Neural crest cell (in vitro differentiated cells): ENCODE measurements around the gene CACNA2D1. TPM values are rescaled to one million over a fixed set of nuclear protein-coding genes. Genes with fewer than 3 reads are reported as not detected.

ENCODE experiments used
- DNase-seq: peaks from one replicate; pipeline ENCODE4 v3.0.0; 2021; ENCODE audit warnings: low read depth, mixed read lengths, low spot score
- H3K27ac Mint-ChIP-seq: one replicate; pipeline ENCODE4 v1.8.0; 2021; ENCODE audit warnings: mild to moderate bottlenecking, mixed read lengths; ENCODE audit not compliant: unreplicated experiment
- H3K27me3 Mint-ChIP-seq: 2 replicates; pipeline ENCODE4 v1.8.0; 2021; ENCODE audit warnings: low read depth, mild to moderate bottlenecking, mixed read lengths
- H3K36me3 Mint-ChIP-seq: 2 replicates; pipeline ENCODE4 v1.8.0; 2021; ENCODE audit warnings: low read depth, mild to moderate bottlenecking, mixed read lengths
- H3K4me1 Mint-ChIP-seq: 2 replicates; pipeline ENCODE4 v1.8.0; 2021; ENCODE audit warnings: mixed read lengths
- H3K4me3 Mint-ChIP-seq: one replicate; pipeline ENCODE4 v1.8.0; 2021; ENCODE audit warnings: mild to moderate bottlenecking, mixed read lengths
- H3K9me3 Mint-ChIP-seq: 2 replicates; pipeline ENCODE4 v1.8.0; 2021; ENCODE audit warnings: mixed read lengths
- total RNA-seq: library from RNA; stranded (reverse); gene quantifications from 2 replicates; pipeline ENCODE4 v1.2.1, GENCODE V29; 2021
- TF ChIP-seq, protein P1 (sequence below): fragments of 200-600 bp; sonication (generic); conservative IDR thresholded peaks from 2 replicates; pipeline ENCODE4 v1.5.0; 2021; ENCODE audit warnings: antibody characterized with exemption, mild to moderate bottlenecking

Gene CACNA2D1
- total RNA-seq, 1 donor from 2014 or later, result 4.5 TPM

DNA sequence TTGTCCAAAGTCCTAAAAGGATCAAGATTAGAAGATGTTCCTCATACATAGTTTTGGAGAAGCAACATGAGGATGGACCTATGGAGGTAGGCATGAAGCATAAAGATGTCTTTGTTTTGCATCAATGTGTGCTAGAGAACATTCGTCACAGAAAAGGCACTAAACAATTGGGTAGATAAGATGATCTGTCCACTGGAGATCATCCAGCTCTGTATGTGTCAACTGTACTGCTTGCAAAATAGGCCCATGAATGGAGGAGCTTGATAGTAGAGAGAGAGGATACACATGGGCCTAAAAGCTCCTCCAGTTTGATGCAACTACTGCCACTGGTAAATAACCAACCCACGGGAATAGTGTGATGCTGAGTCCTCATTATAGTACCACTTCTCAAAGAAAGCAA is 387.3 kb downstream of the CACNA2D1 start:
- no peak overlapping the region for H3K4me3 Mint-ChIP-seq
- TF ChIP-seq, protein P1, sequence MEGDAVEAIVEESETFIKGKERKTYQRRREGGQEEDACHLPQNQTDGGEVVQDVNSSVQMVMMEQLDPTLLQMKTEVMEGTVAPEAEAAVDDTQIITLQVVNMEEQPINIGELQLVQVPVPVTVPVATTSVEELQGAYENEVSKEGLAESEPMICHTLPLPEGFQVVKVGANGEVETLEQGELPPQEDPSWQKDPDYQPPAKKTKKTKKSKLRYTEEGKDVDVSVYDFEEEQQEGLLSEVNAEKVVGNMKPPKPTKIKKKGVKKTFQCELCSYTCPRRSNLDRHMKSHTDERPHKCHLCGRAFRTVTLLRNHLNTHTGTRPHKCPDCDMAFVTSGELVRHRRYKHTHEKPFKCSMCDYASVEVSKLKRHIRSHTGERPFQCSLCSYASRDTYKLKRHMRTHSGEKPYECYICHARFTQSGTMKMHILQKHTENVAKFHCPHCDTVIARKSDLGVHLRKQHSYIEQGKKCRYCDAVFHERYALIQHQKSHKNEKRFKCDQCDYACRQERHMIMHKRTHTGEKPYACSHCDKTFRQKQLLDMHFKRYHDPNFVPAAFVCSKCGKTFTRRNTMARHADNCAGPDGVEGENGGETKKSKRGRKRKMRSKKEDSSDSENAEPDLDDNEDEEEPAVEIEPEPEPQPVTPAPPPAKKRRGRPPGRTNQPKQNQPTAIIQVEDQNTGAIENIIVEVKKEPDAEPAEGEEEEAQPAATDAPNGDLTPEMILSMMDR, result no peak
- H3K27me3 Mint-ChIP-seq, result no peaks in the 10 kb centered on the region
- no peak for DNase-seq
- no peak overlapping the region for H3K27ac Mint-ChIP-seq
- H3K36me3 Mint-ChIP-seq, result no peaks in the 10 kb centered on the region
- H3K9me3 Mint-ChIP-seq, result peaks cover 5% of the 10 kb centered on the region
- no peaks in the 10 kb centered on the region for H3K4me1 Mint-ChIP-seq

DNA sequence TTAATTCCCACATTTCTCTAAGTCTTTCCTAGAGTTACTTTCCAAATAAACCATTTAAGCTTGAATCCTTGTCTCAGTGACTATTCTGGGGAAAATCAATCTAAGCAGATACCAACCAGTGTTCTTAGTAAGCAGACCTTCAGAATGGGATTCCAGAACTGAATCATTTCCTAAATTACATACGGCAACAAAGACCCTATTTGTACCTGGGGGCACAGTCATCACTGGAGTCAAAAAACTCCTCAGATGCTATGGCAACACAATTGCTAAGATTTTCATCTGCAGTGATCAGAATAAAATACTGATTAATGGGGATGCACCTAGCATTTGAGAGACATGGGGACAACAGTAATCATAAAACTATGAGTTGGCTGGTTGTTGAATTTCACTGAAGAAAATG is 389.0 kb downstream of the CACNA2D1 start:
- no peak for DNase-seq
- Mint-ChIP-seq H3K4me3 (no peak overlapping the region), H3K9me3 (peaks cover 5% of the 10 kb centered on the region), H3K27me3 (no peaks in the 10 kb centered on the region), H3K4me1 (no peaks in the 10 kb centered on the region), H3K36me3 (no peaks in the 10 kb centered on the region), H3K27ac (no peak overlapping the region)
- TF ChIP-seq, protein P1, result no peak

- Mint-ChIP-seq H3K4me3 (no peak overlapping the region), H3K27ac (no peak overlapping the region), H3K27me3 (no peaks in the 10 kb centered on the region), H3K9me3 (peaks cover 5% of the 10 kb centered on the region), H3K36me3 (no peaks in the 10 kb centered on the region), H3K4me1 (no peaks in the 10 kb centered on the region)
- no peak for DNase-seq
- TF ChIP-seq, protein P1, result no peak
Measured at GRCh38 chr7:82053453-82054032, 390.0 kb downstream of the CACNA2D1 start.

GRCh38 chr7:82051601-82052000 is 392.0 kb downstream of the CACNA2D1 start:
- TF ChIP-seq, protein P1, result no peak
- Mint-ChIP-seq H3K36me3 (no peaks in the 10 kb centered on the region), H3K9me3 (peaks cover 5% of the 10 kb centered on the region), H3K4me1 (no peaks in the 10 kb centered on the region), H3K4me3 (no peak overlapping the region), H3K27me3 (no peaks in the 10 kb centered on the region), H3K27ac (no peak overlapping the region)
- DNase-seq, result no peak

DNA sequence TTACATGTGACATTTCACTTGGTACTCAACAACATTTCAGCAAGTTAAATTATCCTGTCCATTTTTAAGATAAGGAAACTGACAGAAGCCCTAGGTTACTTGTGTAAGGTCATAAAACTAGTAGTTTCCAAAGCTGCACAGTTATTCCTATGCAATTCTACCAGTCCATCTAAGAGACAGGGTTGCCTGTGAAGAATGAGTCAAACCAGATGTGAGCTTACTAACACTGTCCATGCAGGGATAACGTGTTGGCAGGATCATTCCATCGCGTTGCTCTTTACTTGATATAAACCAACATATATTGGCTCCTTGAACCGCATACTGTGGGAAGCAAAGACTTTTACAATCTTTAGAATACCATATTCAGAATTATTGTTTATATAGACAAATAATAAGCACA is 392.8 kb downstream of the CACNA2D1 start:
- Mint-ChIP-seq H3K4me1 (no peaks in the 10 kb centered on the region), H3K4me3 (no peak overlapping the region), H3K9me3 (no peaks in the 10 kb centered on the region), H3K27ac (no peak overlapping the region), H3K36me3 (no peaks in the 10 kb centered on the region), H3K27me3 (no peaks in the 10 kb centered on the region)
- DNase-seq, result no peak
- TF ChIP-seq, protein P1, result no peak
